ENCODE measurements around the gene SPECC1. TPM values are rescaled to one million over a fixed set of nuclear protein-coding genes. Genes with fewer than 3 reads are reported as not detected.

The SPECC1 gene
- polyA plus RNA-seq, 1 of the 3 experiments (the other 2 are of a cell fraction), result 11.2 TPM

DNA sequence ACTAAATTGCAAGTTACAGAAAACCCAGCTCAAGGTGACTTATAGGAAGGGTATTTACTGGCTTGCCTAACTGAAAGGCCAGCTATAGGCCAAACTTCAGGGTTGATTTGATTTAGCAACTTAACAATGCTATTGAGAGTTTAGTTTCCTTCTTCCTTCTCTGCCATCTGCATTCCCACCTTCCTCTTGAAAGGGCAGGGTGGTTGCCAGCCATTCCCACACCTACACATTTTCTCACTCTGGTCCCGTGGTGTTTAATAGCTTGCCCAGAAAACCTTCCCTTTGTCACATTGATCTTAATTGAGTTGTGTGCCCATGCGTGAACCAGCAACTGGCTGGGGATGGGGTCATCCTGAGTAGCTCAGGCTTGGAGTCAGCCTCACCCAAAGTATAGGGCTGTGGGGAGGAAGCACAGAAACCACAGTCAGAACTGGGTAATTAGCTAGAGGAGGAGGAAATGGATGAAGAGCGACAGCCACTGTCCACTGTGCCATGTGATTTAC lies 194.7 kb downstream of the SPECC1 start:
- H3K36me3 ChIP-seq (replicated peaks in 1 of 2; ENCODE audit: control insufficient read depth in 1 of 2, insufficient read depth in 2 of 2, low read length in 1 of 2), result no peaks in the 10 kb centered on the region
- H3K9ac ChIP-seq, result no peak overlapping the region
- peaks cover 21% of the 10 kb centered on the region for H3F3A ChIP-seq (replicated peaks; ENCODE audit: insufficient read depth)
- POLR2A ChIA-PET, result no interaction called here
- CTCF ChIA-PET, result interaction anchor here (2.0 kb wide), 1 partner anchor 13 kb away, joined by 5 read pairs; no protein-coding TSS in a partner anchor
- TF ChIP-seq RXRA (IDR thresholded peaks at IDR 0.05; ENCODE audit: borderline replicate concordance, low read depth) (no peak), FOSL2 (IDR thresholded peaks at IDR 0.05; ENCODE audit: borderline replicate concordance, low read depth) (no peak), MEF2A (IDR thresholded peaks at IDR 0.05; ENCODE audit: borderline replicate concordance, low read depth) (no peak), NFIC (IDR thresholded peaks at IDR 0.05; ENCODE audit: borderline replicate concordance) (no peak), EP300 (IDR thresholded peaks at IDR 0.05; ENCODE audit: borderline replicate concordance in 1 of 2, low read depth in 1 of 2, low read length in 1 of 2) (no peak), TAF1 (IDR thresholded peaks at IDR 0.05; ENCODE audit: borderline replicate concordance, low read depth, low read length) (no peak), GATA2 (CRISPR knock-in tag; IDR thresholded peaks at IDR 0.05) (no peak), RAD21 (IDR thresholded peaks at IDR 0.05; ENCODE audit: low read length) (no peak), FOXM1 (IDR thresholded peaks at IDR 0.05; ENCODE audit: low read depth) (no peak), YY1 (IDR thresholded peaks at IDR 0.05; ENCODE audit: low read depth) (no peak), RFX5 (IDR thresholded peaks at IDR 0.05; ENCODE audit: low read length) (no peak), GABPA (IDR thresholded peaks at IDR 0.05; ENCODE audit: low read depth) (no peak), TCF12 (IDR thresholded peaks at IDR 0.05) (no peak), FOXJ3 (CRISPR knock-in tag; IDR thresholded peaks at IDR 0.05) (no peak), ELF1 (IDR thresholded peaks at IDR 0.05) (no peak)
- TF ChIP-seq, protein P1, sequence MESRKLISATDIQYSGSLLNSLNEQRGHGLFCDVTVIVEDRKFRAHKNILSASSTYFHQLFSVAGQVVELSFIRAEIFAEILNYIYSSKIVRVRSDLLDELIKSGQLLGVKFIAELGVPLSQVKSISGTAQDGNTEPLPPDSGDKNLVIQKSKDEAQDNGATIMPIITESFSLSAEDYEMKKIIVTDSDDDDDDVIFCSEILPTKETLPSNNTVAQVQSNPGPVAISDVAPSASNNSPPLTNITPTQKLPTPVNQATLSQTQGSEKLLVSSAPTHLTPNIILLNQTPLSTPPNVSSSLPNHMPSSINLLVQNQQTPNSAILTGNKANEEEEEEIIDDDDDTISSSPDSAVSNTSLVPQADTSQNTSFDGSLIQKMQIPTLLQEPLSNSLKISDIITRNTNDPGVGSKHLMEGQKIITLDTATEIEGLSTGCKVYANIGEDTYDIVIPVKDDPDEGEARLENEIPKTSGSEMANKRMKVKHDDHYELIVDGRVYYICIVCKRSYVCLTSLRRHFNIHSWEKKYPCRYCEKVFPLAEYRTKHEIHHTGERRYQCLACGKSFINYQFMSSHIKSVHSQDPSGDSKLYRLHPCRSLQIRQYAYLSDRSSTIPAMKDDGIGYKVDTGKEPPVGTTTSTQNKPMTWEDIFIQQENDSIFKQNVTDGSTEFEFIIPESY (IDR thresholded peaks at IDR 0.05; ENCODE audit: borderline replicate concordance, low read depth), result no peak
- TF ChIP-seq, protein P2, sequence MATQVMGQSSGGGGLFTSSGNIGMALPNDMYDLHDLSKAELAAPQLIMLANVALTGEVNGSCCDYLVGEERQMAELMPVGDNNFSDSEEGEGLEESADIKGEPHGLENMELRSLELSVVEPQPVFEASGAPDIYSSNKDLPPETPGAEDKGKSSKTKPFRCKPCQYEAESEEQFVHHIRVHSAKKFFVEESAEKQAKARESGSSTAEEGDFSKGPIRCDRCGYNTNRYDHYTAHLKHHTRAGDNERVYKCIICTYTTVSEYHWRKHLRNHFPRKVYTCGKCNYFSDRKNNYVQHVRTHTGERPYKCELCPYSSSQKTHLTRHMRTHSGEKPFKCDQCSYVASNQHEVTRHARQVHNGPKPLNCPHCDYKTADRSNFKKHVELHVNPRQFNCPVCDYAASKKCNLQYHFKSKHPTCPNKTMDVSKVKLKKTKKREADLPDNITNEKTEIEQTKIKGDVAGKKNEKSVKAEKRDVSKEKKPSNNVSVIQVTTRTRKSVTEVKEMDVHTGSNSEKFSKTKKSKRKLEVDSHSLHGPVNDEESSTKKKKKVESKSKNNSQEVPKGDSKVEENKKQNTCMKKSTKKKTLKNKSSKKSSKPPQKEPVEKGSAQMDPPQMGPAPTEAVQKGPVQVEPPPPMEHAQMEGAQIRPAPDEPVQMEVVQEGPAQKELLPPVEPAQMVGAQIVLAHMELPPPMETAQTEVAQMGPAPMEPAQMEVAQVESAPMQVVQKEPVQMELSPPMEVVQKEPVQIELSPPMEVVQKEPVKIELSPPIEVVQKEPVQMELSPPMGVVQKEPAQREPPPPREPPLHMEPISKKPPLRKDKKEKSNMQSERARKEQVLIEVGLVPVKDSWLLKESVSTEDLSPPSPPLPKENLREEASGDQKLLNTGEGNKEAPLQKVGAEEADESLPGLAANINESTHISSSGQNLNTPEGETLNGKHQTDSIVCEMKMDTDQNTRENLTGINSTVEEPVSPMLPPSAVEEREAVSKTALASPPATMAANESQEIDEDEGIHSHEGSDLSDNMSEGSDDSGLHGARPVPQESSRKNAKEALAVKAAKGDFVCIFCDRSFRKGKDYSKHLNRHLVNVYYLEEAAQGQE (IDR thresholded peaks at IDR 0.05; ENCODE audit: low read depth, low read length), result no peak
- TF ChIP-seq, protein P3, sequence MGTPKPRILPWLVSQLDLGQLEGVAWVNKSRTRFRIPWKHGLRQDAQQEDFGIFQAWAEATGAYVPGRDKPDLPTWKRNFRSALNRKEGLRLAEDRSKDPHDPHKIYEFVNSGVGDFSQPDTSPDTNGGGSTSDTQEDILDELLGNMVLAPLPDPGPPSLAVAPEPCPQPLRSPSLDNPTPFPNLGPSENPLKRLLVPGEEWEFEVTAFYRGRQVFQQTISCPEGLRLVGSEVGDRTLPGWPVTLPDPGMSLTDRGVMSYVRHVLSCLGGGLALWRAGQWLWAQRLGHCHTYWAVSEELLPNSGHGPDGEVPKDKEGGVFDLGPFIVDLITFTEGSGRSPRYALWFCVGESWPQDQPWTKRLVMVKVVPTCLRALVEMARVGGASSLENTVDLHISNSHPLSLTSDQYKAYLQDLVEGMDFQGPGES (IDR thresholded peaks at IDR 0.05; ENCODE audit: low read depth, low read length), result no peak
- H4K20me1 ChIP-seq (ENCODE audit: insufficient read depth), result no peaks in the 10 kb centered on the region
- no peak for DNase-seq
- WGBS (ENCODE audit: low lambda C conversion rate), result 93% methylated on average over 3 of the region's 3 CpGs
- H3K4me1 ChIP-seq (ENCODE audit: control insufficient read depth in 1 of 2, insufficient read depth in 2 of 2, low read depth in 1 of 2, low read length in 1 of 2), result peaks cover 0 to 6% of the 10 kb centered on the region in 2 experiments; a peak in 2 of 4 replicates
- no peaks in the 10 kb centered on the region for H3K9me2 ChIP-seq
- H3K27ac ChIP-seq (ENCODE audit: low read depth in 2 of 2, low read length in 1 of 2), result no peak overlapping the region
- H3K9me3 ChIP-seq, result no peaks in the 10 kb centered on the region
- H2AFZ ChIP-seq (ENCODE audit: low read depth), result no peak overlapping the region
- H3K79me2 ChIP-seq (ENCODE audit: insufficient read depth), result peaks cover 4% of the 10 kb centered on the region; the same call in 1 of the 2 replicates
- H3K4me2 ChIP-seq, result no peak overlapping the region
- no peak overlapping the region for H3K4me3 ChIP-seq (ENCODE audit: low read depth in 2 of 2, low read length in 1 of 2)
- no peaks in the 10 kb centered on the region for H3K27me3 ChIP-seq (ENCODE audit: insufficient read depth)
